HEK293 (cell line): ENCODE results near the gene RBM34.

Experiments
- BCL11B ChIP-seq: fragments of 450-650 bp; formaldehyde crosslinking; IDR thresholded peaks from 2 replicates; pipeline ENCODE4 v1.5.1; 2016; ENCODE audit warnings: low read depth, missing biosample characterization, missing genetic modification characterization
- EGR2 ChIP-seq: fragments of 450-650 bp; formaldehyde crosslinking; IDR thresholded peaks from 2 replicates; pipeline ENCODE4 v1.5.1; 2016; ENCODE audit warnings: low read depth, missing biosample characterization, missing genetic modification characterization
- GFI1B ChIP-seq: fragments of 450-650 bp; formaldehyde crosslinking; IDR thresholded peaks from 2 replicates; pipeline ENCODE4 v1.5.1; 2016; ENCODE audit warnings: missing biosample characterization, missing genetic modification characterization
- HOXD13 ChIP-seq: sonication (generic); formaldehyde crosslinking; IDR thresholded peaks from 2 replicates; pipeline ENCODE4 v1.8.0; 2022; ENCODE audit warnings: missing genetic modification reagents, borderline replicate concordance
- IKZF3 ChIP-seq: fragments of 450-650 bp; IDR thresholded peaks from 2 replicates; pipeline ENCODE4 v1.5.0; 2018; ENCODE audit warnings: missing biosample characterization, mild to moderate bottlenecking, missing genetic modification characterization, moderate library complexity
- KLF1 ChIP-seq: fragments of 450-650 bp; formaldehyde crosslinking; IDR thresholded peaks from 2 replicates; pipeline ENCODE4 v1.5.1; 2016; ENCODE audit warnings: missing biosample characterization, missing genetic modification characterization
- RBAK ChIP-seq: fragments of 450-650 bp; formaldehyde crosslinking; IDR thresholded peaks from 2 replicates; pipeline ENCODE4 v1.5.1; 2016; ENCODE audit warnings: missing biosample characterization, missing genetic modification characterization
- SP2 ChIP-seq: fragments of 450-650 bp; formaldehyde crosslinking; IDR thresholded peaks from 2 replicates; pipeline ENCODE4 v1.5.1; 2016; ENCODE audit warnings: missing biosample characterization, missing genetic modification characterization
- YY2 ChIP-seq: fragments of 450-650 bp; formaldehyde crosslinking; IDR thresholded peaks from 2 replicates; pipeline ENCODE4 v1.5.1; 2016; ENCODE audit warnings: missing biosample characterization, missing genetic modification characterization
- ZBTB17 ChIP-seq: fragments of 450-650 bp; formaldehyde crosslinking; IDR thresholded peaks from 2 replicates; pipeline ENCODE4 v1.5.1; 2016; ENCODE audit warnings: missing biosample characterization, missing genetic modification characterization
- ZBTB20 ChIP-seq: fragments of 450-650 bp; formaldehyde crosslinking; IDR thresholded peaks from 2 replicates; pipeline ENCODE4 v1.5.1; 2016; ENCODE audit warnings: missing biosample characterization, missing genetic modification characterization
- ZBTB21 ChIP-seq: fragments of 450-650 bp; formaldehyde crosslinking; IDR thresholded peaks from 2 replicates; pipeline ENCODE4 v1.5.1; 2017; ENCODE audit warnings: missing biosample characterization, missing genetic modification characterization
- ZBTB48 ChIP-seq: fragments of 450-650 bp; formaldehyde crosslinking; IDR thresholded peaks from 2 replicates; pipeline ENCODE4 v1.5.1; 2016; ENCODE audit warnings: missing biosample characterization, missing genetic modification characterization
- ZNF16 ChIP-seq: fragments of 450-650 bp; formaldehyde crosslinking; IDR thresholded peaks from 2 replicates; pipeline ENCODE4 v1.5.1; 2016; ENCODE audit warnings: low read depth, missing biosample characterization, missing genetic modification characterization
- ZNF175 ChIP-seq: fragments of 450-650 bp; formaldehyde crosslinking; IDR thresholded peaks from 2 replicates; pipeline ENCODE4 v1.5.1; 2016; ENCODE audit warnings: missing biosample characterization, missing genetic modification characterization
- ZNF214 ChIP-seq: fragments of 450-650 bp; formaldehyde crosslinking; IDR thresholded peaks from 2 replicates; pipeline ENCODE4 v1.5.1; 2017; ENCODE audit warnings: missing biosample characterization, mild to moderate bottlenecking, missing genetic modification characterization, borderline replicate concordance
- ZNF311 ChIP-seq: fragments of 450-650 bp; formaldehyde crosslinking; IDR thresholded peaks from 2 replicates; pipeline ENCODE4 v1.5.1; 2017; ENCODE audit warnings: missing biosample characterization, missing genetic modification characterization, borderline replicate concordance
- ZNF341 ChIP-seq: fragments of 450-650 bp; formaldehyde crosslinking; IDR thresholded peaks from 2 replicates; pipeline ENCODE4; 2016; ENCODE audit warnings: low read depth, missing biosample characterization, missing genetic modification characterization
- ZNF391 ChIP-seq: fragments of 450-650 bp; formaldehyde crosslinking; IDR thresholded peaks from 2 replicates; pipeline ENCODE4 v1.5.1; 2016; ENCODE audit warnings: low read depth, missing biosample characterization, missing genetic modification characterization, borderline replicate concordance
- ZNF48 ChIP-seq: fragments of 450-650 bp; formaldehyde crosslinking; IDR thresholded peaks from 2 replicates; pipeline ENCODE4 v1.5.1; 2016; ENCODE audit warnings: missing biosample characterization, missing genetic modification characterization
- ZNF501 ChIP-seq: fragments of 450-650 bp; formaldehyde crosslinking; IDR thresholded peaks from 2 replicates; pipeline ENCODE4 v1.5.1; 2016; ENCODE audit warnings: missing biosample characterization, missing genetic modification characterization
- ZNF529 ChIP-seq: fragments of 450-650 bp; formaldehyde crosslinking; IDR thresholded peaks from 2 replicates; pipeline ENCODE4 v1.5.1; 2017; ENCODE audit warnings: missing genetic modification characterization, missing biosample characterization; ENCODE audit not compliant: insufficient replicate concordance
- ZNF555 ChIP-seq: fragments of 450-650 bp; formaldehyde crosslinking; conservative IDR thresholded peaks from 2 replicates; pipeline ENCODE4 v1.5.1; 2017; ENCODE audit warnings: missing biosample characterization, mild to moderate bottlenecking, missing genetic modification characterization, inconsistent platforms
- ZNF571 ChIP-seq: fragments of 450-650 bp; formaldehyde crosslinking; IDR thresholded peaks from 2 replicates; pipeline ENCODE4 v1.5.0; 2017; ENCODE audit warnings: missing biosample characterization, missing genetic modification characterization
- ZNF629 ChIP-seq: fragments of 450-650 bp; formaldehyde crosslinking; IDR thresholded peaks from 2 replicates; pipeline ENCODE4 v1.5.1; 2017; ENCODE audit warnings: missing biosample characterization, missing genetic modification characterization
- ZNF660 ChIP-seq: fragments of 450-650 bp; IDR thresholded peaks from 2 replicates; pipeline ENCODE4 v1.5.1; 2018; ENCODE audit warnings: missing biosample characterization, mild to moderate bottlenecking, missing genetic modification characterization
- ZNF707 ChIP-seq: fragments of 450-650 bp; formaldehyde crosslinking; IDR thresholded peaks from 2 replicates; pipeline ENCODE4 v1.5.1; 2016; ENCODE audit warnings: missing biosample characterization, missing genetic modification characterization
- ZNF747 ChIP-seq: fragments of 450-650 bp; formaldehyde crosslinking; IDR thresholded peaks from 2 replicates; pipeline ENCODE4 v1.5.1; 2016; ENCODE audit warnings: missing biosample characterization, missing genetic modification characterization
- ZNF76 ChIP-seq: fragments of 450-650 bp; formaldehyde crosslinking; IDR thresholded peaks from 2 replicates; pipeline ENCODE4; 2016; ENCODE audit warnings: low read depth, missing biosample characterization, missing genetic modification characterization, borderline replicate concordance
- ZNF792 ChIP-seq: fragments of 450-650 bp; formaldehyde crosslinking; IDR thresholded peaks from 2 replicates; pipeline ENCODE4 v1.5.1; 2016; ENCODE audit warnings: missing biosample characterization, missing genetic modification characterization
- ZNF830 ChIP-seq: fragments of 450-650 bp; IDR thresholded peaks from 2 replicates; pipeline ENCODE4 v1.5.0; 2018; ENCODE audit warnings: missing biosample characterization, missing genetic modification characterization, low read depth, mild to moderate bottlenecking, moderate library complexity
- TF ChIP-seq, protein P1 (sequence below): sonication (generic); formaldehyde crosslinking; IDR thresholded peaks from 2 replicates; pipeline ENCODE4 v1.8.1; 2022; ENCODE audit warnings: mild to moderate bottlenecking, moderate library complexity, missing genetic modification reagents
- TF ChIP-seq, protein P2 (sequence below): fragments of 450-650 bp; formaldehyde crosslinking; IDR thresholded peaks from 2 replicates; pipeline ENCODE4 v1.5.0; 2017; ENCODE audit warnings: missing biosample characterization, missing genetic modification characterization, borderline replicate concordance
- TF ChIP-seq, protein P3 (sequence below): fragments of 450-650 bp; formaldehyde crosslinking; IDR thresholded peaks from 2 replicates; pipeline ENCODE4 v1.5.1; 2017; ENCODE audit warnings: missing biosample characterization, missing genetic modification characterization
- TF ChIP-seq, protein P4 (sequence below): fragments of 450-650 bp; formaldehyde crosslinking; IDR thresholded peaks from 2 replicates; pipeline ENCODE4 v1.5.1; 2016; ENCODE audit warnings: missing biosample characterization, missing genetic modification characterization

Gene RBM34

DNA sequence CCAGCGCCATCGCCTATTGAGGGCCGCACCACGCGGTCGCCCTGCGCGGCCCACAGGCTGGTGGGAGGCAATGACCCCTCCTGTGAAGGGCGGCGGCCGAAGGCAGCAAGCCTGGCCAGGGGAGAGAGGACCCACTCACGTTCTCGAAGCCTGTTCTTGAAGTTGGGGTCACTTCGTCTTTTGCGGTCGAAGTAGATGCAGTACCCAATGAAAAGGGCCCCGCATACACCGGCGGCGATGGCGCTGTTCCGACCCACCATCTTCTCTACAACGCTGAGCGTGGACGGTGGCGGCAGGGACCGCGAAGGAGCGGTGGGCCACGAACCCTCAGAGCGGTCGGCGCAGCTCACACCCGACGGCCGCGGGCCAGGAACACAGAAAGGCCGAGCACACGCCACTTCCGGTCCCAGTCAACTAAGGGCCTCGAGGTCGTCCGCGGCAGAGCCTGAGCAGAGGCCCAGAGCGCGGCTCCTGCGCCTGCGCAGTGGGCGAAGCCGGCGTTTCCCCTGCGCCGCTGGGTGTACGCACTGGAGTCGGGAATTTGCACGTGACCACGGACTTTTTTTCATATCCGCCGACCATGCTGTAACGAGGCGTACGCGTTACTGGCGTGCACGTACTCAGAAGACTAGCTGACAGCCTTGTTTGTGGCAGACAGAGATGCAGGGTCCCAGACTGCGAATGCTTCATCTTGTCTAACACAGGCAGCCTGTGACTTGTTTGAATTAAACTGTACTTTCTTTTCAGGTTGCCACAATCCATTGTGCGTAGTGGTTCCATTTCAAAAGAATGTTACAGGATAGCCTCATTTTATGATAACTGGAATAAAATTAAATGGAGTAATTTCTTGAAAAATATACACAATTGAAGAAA, 32.4 kb downstream of the RBM34 start, which contains the start of gene TOMM20 (continued):
- TF ChIP-seq ZNF555 (tag by site-specific recombination) (no peak), YY2 (tag by site-specific recombination) (peak; percentile 72), ZNF707 (tag by site-specific recombination) (no peak), ZNF501 (tag by site-specific recombination) (peak; percentile 100), ZNF830 (no peak), RBAK (tag by site-specific recombination) (no peak), KLF1 (tag by site-specific recombination) (peak; percentile 43), ZNF529 (tag by site-specific recombination) (no peak), ZNF792 (tag by site-specific recombination) (peak; percentile 69), ZNF747 (tag by site-specific recombination) (no peak), ZNF311 (tag by site-specific recombination) (no peak), ZBTB21 (0 out of 2 replicates have a peak, but pooled peaks have one; percentile 49), IKZF3 (tag by site-specific recombination) (peak; percentile 99), ZBTB48 (tag by site-specific recombination) (peak; percentile 91), EGR2 (tag by site-specific recombination) (peak; percentile 77), ZNF214 (tag by site-specific recombination) (no peak), ZBTB20 (peak; percentile 65; the same call in 1 of the 2 replicates), ZBTB17 (tag by site-specific recombination) (peak; percentile 98), ZNF629 (peak; percentile 82; the same call in 1 of the 2 replicates), ZNF571 (tag by site-specific recombination) (no peak), ZNF48 (tag by site-specific recombination) (no peak), BCL11B (tag by site-specific recombination) (0 out of 2 replicates have a peak, but pooled peaks have one; percentile 42), ZNF16 (tag by site-specific recombination) (no peak), ZNF341 (tag by site-specific recombination) (peak; percentile 65), SP2 (tag by site-specific recombination) (peak; percentile 80), ZNF175 (tag by site-specific recombination) (no peak), ZNF660 (peak; percentile 53; the same call in 1 of the 2 replicates), ZNF391 (tag by site-specific recombination) (peak; percentile 46; the same call in 1 of the 2 replicates), ZNF76 (tag by site-specific recombination) (peak; percentile 82; the same call in 1 of the 2 replicates), HOXD13 (no peak), GFI1B (tag by site-specific recombination) (no peak)
- TF ChIP-seq, protein P1, sequence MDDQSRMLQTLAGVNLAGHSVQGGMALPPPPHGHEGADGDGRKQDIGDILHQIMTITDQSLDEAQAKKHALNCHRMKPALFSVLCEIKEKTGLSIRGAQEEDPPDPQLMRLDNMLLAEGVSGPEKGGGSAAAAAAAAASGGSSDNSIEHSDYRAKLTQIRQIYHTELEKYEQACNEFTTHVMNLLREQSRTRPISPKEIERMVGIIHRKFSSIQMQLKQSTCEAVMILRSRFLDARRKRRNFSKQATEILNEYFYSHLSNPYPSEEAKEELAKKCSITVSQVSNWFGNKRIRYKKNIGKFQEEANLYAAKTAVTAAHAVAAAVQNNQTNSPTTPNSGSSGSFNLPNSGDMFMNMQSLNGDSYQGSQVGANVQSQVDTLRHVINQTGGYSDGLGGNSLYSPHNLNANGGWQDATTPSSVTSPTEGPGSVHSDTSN (CRISPR knock-in tag): no peak; the same call in 1 of the 2 replicates
- TF ChIP-seq, protein P2, sequence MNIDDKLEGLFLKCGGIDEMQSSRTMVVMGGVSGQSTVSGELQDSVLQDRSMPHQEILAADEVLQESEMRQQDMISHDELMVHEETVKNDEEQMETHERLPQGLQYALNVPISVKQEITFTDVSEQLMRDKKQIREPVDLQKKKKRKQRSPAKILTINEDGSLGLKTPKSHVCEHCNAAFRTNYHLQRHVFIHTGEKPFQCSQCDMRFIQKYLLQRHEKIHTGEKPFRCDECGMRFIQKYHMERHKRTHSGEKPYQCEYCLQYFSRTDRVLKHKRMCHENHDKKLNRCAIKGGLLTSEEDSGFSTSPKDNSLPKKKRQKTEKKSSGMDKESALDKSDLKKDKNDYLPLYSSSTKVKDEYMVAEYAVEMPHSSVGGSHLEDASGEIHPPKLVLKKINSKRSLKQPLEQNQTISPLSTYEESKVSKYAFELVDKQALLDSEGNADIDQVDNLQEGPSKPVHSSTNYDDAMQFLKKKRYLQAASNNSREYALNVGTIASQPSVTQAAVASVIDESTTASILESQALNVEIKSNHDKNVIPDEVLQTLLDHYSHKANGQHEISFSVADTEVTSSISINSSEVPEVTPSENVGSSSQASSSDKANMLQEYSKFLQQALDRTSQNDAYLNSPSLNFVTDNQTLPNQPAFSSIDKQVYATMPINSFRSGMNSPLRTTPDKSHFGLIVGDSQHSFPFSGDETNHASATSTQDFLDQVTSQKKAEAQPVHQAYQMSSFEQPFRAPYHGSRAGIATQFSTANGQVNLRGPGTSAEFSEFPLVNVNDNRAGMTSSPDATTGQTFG (tag by site-specific recombination): no peak
- TF ChIP-seq, protein P3, sequence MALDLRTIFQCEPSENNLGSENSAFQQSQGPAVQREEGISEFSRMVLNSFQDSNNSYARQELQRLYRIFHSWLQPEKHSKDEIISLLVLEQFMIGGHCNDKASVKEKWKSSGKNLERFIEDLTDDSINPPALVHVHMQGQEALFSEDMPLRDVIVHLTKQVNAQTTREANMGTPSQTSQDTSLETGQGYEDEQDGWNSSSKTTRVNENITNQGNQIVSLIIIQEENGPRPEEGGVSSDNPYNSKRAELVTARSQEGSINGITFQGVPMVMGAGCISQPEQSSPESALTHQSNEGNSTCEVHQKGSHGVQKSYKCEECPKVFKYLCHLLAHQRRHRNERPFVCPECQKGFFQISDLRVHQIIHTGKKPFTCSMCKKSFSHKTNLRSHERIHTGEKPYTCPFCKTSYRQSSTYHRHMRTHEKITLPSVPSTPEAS (tag by site-specific recombination): peak; percentile 56; the same call in 1 of the 2 replicates
- TF ChIP-seq, protein P4, sequence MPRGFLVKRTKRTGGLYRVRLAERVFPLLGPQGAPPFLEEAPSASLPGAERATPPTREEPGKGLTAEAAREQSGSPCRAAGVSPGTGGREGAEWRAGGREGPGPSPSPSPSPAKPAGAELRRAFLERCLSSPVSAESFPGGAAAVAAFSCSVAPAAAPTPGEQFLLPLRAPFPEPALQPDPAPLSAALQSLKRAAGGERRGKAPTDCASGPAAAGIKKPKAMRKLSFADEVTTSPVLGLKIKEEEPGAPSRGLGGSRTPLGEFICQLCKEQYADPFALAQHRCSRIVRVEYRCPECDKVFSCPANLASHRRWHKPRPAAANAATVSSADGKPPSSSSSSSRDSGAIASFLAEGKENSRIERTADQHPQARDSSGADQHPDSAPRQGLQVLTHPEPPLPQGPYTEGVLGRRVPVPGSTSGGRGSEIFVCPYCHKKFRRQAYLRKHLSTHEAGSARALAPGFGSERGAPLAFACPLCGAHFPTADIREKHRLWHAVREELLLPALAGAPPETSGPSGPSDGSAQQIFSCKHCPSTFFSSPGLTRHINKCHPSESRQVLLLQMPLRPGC (tag by site-specific recombination): peak; percentile 68
